Measurements from ENCODE around the gene CLEC12A.
"Not testable (repeated sequence)": the region's sequence is repeated elsewhere in the genome, so short reads cannot be mapped to it uniquely, and the experiment has no call there.

The CLEC12A gene

GRCh38 chr12:9957834-9958233 is 13.4 kb upstream of the CLEC12A start:
- DNase-seq (ENCODE audit: insufficient read length, low spot score) (no peak), FAIRE-seq (no peak)
- TF ChIP-seq SPI1 (IDR thresholded peaks at IDR 0.05; ENCODE audit: low read depth, low read length) (no peak), PAX5 (IDR thresholded peaks at IDR 0.05; ENCODE audit: insufficient read depth, low read length, severe bottlenecking) (no peak), POLR2AphosphoS5 (IDR thresholded peaks at IDR 0.05; ENCODE audit: low read depth, low read length) (no peak), POU2F2 (IDR thresholded peaks at IDR 0.05; ENCODE audit: low read depth, low read length) (no peak), POLR2A (IDR thresholded peaks at IDR 0.05; ENCODE audit: low read depth, low read length) (no peak), TAF1 (IDR thresholded peaks at IDR 0.05; ENCODE audit: low read depth, low read length) (no peak)

- FAIRE-seq (no peak), DNase-seq (ENCODE audit: insufficient read length, low spot score) (no peak)
- TF ChIP-seq PAX5 (IDR thresholded peaks at IDR 0.05; ENCODE audit: insufficient read depth, low read length, severe bottlenecking), result no peak
- TF ChIP-seq SPI1 (IDR thresholded peaks at IDR 0.05; ENCODE audit: low read depth, low read length), result peak; percentile 52; the same call in 1 of the 2 replicates
These were observed 10.6 kb upstream of the CLEC12A start for GRCh38 chr12:9960590-9960989.

DNA sequence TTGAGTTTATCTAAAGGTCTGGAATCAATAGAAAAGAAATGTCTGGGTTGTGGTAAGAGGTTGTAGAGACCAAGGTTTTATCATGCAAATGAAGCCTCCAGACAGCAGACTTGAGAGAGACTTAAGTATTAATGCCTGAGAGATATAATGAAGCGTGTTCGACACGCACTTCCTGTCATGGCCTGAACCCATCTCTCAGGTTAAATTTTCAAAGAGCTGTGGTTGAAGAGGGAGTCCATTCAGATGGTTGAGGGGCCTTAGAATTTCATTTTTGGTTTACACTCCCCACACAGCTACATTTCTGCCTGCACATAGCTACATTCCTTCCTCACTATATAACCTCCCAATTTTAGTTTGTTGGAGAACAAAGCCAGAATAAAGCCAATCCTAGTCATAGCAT is 10.1 kb upstream of the CLEC12A start:
- DNase-seq (ENCODE audit: insufficient read length, low spot score), result no peak
- TF ChIP-seq SPI1 (IDR thresholded peaks at IDR 0.05; ENCODE audit: low read depth, low read length) (no peak), POLR2A (IDR thresholded peaks at IDR 0.05; ENCODE audit: low read depth, low read length) (no peak), PAX5 (IDR thresholded peaks at IDR 0.05; ENCODE audit: insufficient read depth, low read length, severe bottlenecking) (no peak), POU2F2 (IDR thresholded peaks at IDR 0.05; ENCODE audit: low read depth, low read length) (no peak), TAF1 (IDR thresholded peaks at IDR 0.05; ENCODE audit: low read depth, low read length) (no peak), POLR2AphosphoS5 (IDR thresholded peaks at IDR 0.05; ENCODE audit: low read depth, low read length) (no peak)
- FAIRE-seq, result peak; percentile 5

DNA sequence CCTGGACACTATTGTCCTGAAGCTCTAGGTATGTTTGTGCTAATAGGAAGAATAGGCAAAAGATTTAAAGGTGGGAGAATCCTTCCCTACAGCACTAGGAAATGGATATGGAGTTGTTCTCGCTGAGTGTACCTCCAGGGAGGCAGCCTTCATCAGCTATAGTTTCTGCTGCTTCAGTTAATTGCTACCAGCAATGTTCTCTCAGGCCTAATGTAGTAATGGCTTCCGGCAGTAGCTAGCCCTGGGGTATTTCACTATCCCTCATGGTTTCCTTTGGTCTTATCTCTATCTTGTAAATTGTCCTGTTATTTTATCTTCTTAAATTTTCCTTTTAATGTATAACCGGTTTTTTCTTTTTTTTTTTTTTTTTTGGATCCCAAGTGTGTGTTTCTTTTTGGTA is 9.3 kb upstream of the CLEC12A start:
- TF ChIP-seq POU2F2 (IDR thresholded peaks at IDR 0.05; ENCODE audit: low read depth, low read length) (no peak), POLR2AphosphoS5 (IDR thresholded peaks at IDR 0.05; ENCODE audit: low read depth, low read length) (no peak), POLR2A (IDR thresholded peaks at IDR 0.05; ENCODE audit: low read depth, low read length) (no peak), PAX5 (IDR thresholded peaks at IDR 0.05; ENCODE audit: insufficient read depth, low read length, severe bottlenecking) (no peak), TAF1 (IDR thresholded peaks at IDR 0.05; ENCODE audit: low read depth, low read length) (no peak), SPI1 (IDR thresholded peaks at IDR 0.05; ENCODE audit: low read depth, low read length) (no peak)
- FAIRE-seq, result no peak
- DNase-seq (ENCODE audit: insufficient read length, low spot score), result no peak

- DNase-seq (ENCODE audit: insufficient read length, low spot score) (no peak), FAIRE-seq (no peak)
- TF ChIP-seq SPI1 (IDR thresholded peaks at IDR 0.05; ENCODE audit: low read depth, low read length) (no peak), POLR2AphosphoS5 (IDR thresholded peaks at IDR 0.05; ENCODE audit: low read depth, low read length) (no peak), TAF1 (IDR thresholded peaks at IDR 0.05; ENCODE audit: low read depth, low read length) (no peak), POU2F2 (IDR thresholded peaks at IDR 0.05; ENCODE audit: low read depth, low read length) (no peak), PAX5 (IDR thresholded peaks at IDR 0.05; ENCODE audit: insufficient read depth, low read length, severe bottlenecking) (no peak)
These were observed 1.5 kb upstream of the CLEC12A start for GRCh38 chr12:9969673-9970072.

DNA sequence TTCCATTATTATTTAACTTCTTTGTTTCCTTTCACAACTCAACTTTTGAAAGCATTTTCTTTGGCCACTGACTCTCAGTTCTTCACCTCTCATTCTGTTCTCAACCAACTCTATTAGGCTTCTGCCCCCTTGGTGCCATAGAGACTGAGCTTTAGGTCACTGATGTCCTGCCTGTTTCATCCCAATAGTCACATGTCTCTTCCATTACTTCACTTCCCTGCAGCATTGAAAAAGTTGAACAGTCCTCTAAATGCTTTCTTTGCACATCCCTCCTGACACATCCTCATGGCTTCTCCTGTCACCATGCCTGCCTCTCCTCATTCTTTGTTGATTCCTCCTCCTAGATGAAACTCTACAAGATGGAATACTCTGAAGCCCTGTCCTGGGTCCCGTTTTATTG is 2.7 kb downstream of the CLEC12A start:
- TF ChIP-seq POU2F2 (IDR thresholded peaks at IDR 0.05; ENCODE audit: low read depth, low read length), result no peak
- TF ChIP-seq SPI1 (IDR thresholded peaks at IDR 0.05; ENCODE audit: low read depth, low read length), result no peak
- TF ChIP-seq PAX5 (IDR thresholded peaks at IDR 0.05; ENCODE audit: insufficient read depth, low read length, severe bottlenecking), result no peak
- TF ChIP-seq POLR2A (IDR thresholded peaks at IDR 0.05; ENCODE audit: low read depth, low read length), result no peak
- TF ChIP-seq TAF1 (IDR thresholded peaks at IDR 0.05; ENCODE audit: low read depth, low read length), result no peak
- TF ChIP-seq POLR2AphosphoS5 (IDR thresholded peaks at IDR 0.05; ENCODE audit: low read depth, low read length), result no peak
- DNase-seq (ENCODE audit: insufficient read length, low spot score) (no peak), FAIRE-seq (no peak)

DNA sequence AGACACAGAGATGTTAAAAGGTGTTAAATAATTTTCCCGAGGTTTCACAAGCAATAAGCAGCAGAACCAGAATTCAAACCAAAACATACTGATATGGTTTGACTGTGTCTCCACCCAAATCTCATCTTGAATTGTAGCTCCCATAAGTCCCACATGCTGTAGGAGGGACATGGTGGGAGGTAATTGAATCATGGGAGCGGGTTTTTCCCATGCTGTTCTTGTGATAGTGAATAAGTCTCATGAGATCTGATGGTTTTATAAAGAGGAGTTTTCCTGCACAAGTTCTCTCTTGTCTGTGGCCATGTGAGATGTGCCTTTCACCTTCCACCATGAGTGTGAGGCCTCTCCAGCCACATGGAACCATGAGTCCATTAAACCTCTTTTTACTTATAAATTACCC is 3.5 kb downstream of the CLEC12A start:
- DNase-seq (ENCODE audit: insufficient read length, low spot score); FAIRE-seq: not testable (repeated sequence)

GRCh38 chr12:9975614-9976013 is 4.4 kb downstream of the CLEC12A start:
- no peak for TF ChIP-seq TAF1 (IDR thresholded peaks at IDR 0.05; ENCODE audit: low read depth, low read length)
- no peak for TF ChIP-seq POLR2AphosphoS5 (IDR thresholded peaks at IDR 0.05; ENCODE audit: low read depth, low read length)
- TF ChIP-seq SPI1 (IDR thresholded peaks at IDR 0.05; ENCODE audit: low read depth, low read length), result no peak
- FAIRE-seq (no peak), DNase-seq (ENCODE audit: insufficient read length, low spot score) (no peak)

GRCh38 chr12:9976626-9977025 is 5.4 kb downstream of the CLEC12A start:
- not testable (repeated sequence) for FAIRE-seq; DNase-seq (ENCODE audit: insufficient read length, low spot score)

DNA sequence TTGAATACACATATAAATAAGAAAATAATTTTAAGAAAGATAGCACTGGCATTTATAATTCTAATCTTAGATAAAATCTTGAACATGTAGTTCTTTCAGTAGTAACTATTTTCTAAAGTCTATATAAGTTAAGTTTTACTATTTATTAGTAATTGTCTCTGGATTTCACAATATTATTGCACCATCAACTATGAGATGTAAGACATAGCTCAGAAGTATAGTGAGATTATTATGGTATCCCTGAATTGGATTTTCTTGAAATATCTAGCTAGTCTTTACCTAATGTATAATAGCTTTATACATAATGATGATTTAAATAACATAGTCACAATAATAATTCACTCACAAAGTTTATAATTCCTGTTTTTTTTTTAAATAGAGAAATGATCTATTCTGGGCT is 6.7 kb downstream of the CLEC12A start:
- no peak for FAIRE-seq
- TF ChIP-seq PAX5 (IDR thresholded peaks at IDR 0.05; ENCODE audit: insufficient read depth, low read length, severe bottlenecking) (no peak), POLR2A (IDR thresholded peaks at IDR 0.05; ENCODE audit: low read depth, low read length) (no peak), TAF1 (IDR thresholded peaks at IDR 0.05; ENCODE audit: low read depth, low read length) (no peak), SPI1 (IDR thresholded peaks at IDR 0.05; ENCODE audit: low read depth, low read length) (no peak), POU2F2 (IDR thresholded peaks at IDR 0.05; ENCODE audit: low read depth, low read length) (no peak), POLR2AphosphoS5 (IDR thresholded peaks at IDR 0.05; ENCODE audit: low read depth, low read length) (no peak)
- no peak for DNase-seq (ENCODE audit: insufficient read length, low spot score)

- DNase-seq (ENCODE audit: insufficient read length, low spot score), result no peak
These were observed 8.9 kb downstream of the CLEC12A start for GRCh38 chr12:9980126-9980525.

More at GRCh38 chr12:9980126-9980525, 8.9 kb downstream of the CLEC12A start:
- no peak for TF ChIP-seq PAX5 (IDR thresholded peaks at IDR 0.05; ENCODE audit: insufficient read depth, low read length, severe bottlenecking)
- TF ChIP-seq TAF1 (IDR thresholded peaks at IDR 0.05; ENCODE audit: low read depth, low read length), result no peak
- no peak for FAIRE-seq
